Vagina (tissue), 2 donors: ENCODE measurements around the gene RAD51D. TPM values are rescaled to one million over a fixed set of nuclear protein-coding genes. Genes with fewer than 3 reads are reported as not detected.
"Not testable (repeated sequence)": the region's sequence is repeated elsewhere in the genome, so short reads cannot be mapped to it uniquely, and the experiment has no call there.

Experiments used
- DNase-seq, 2 donors: peaks; one replicate each; pipeline ENCODE4 v3.0.0-alpha.2; 2017; ENCODE audit errors: extremely low spot score in 2 of 2
- H3K27ac ChIP-seq: fragments of 200-600 bp; sonication (generic); one replicate; pipeline ENCODE4 v1.5.1; 2019
- H3K27me3 ChIP-seq: fragments of 200-600 bp; sonication (generic); one replicate; pipeline ENCODE4 v1.5.1; 2019
- H3K36me3 ChIP-seq, 2 donors: fragments of 200-600 bp; sonication (generic); one replicate each; pipeline ENCODE4 v1.5.1; 2017 to 2019
- H3K4me1 ChIP-seq: fragments of 200-600 bp; sonication (generic); one replicate; pipeline ENCODE4 v1.5.1; 2019
- H3K4me3 ChIP-seq, 2 donors: fragments of 200-600 bp; sonication (generic); 1 replicate in 1 of 2; 2 replicates in 1 of 2; pipeline ENCODE4 v1.5.1; 2016 to 2019
- H3K9me3 ChIP-seq: fragments of 200-600 bp; sonication (generic); one replicate; pipeline ENCODE4 v1.5.1; 2019
- POLR2A ChIP-seq, 2 donors: fragments of 450-650 bp; IDR thresholded peaks; one replicate each; pipeline ENCODE4 v1.6.1; 2017; ENCODE audit warnings: antibody characterized with exemption in 2 of 2, mild to moderate bottlenecking in 2 of 2, moderate library complexity in 2 of 2
- POLR2AphosphoS5 ChIP-seq, 2 donors: sonication (generic); formaldehyde crosslinking; IDR thresholded peaks; one replicate each; pipeline ENCODE4 v1.9.0; 2017; ENCODE audit warnings: antibody characterized with exemption in 2 of 2, mild to moderate bottlenecking in 2 of 2, low read depth in 1 of 2; ENCODE audit not compliant: insufficient read depth in 1 of 2
- intact Hi-C: fragments of 100-400 bp; cut with DNase I; formaldehyde crosslinking; loops from one replicate; pipeline ENCODE4 v1.15.1; 2023
- small RNA-seq: library from RNA; depleted of rRNA; stranded (forward); fragments of <200 nt; gene quantifications from one replicate; pipeline ENCODE3, GENCODE V24; 2016
- total RNA-seq: library from RNA; depleted of rRNA; stranded (reverse); fragments of >200 nt; gene quantifications from one replicate; pipeline ENCODE4 v1.2.3, GENCODE V29; 2016
- TF ChIP-seq, protein P1 (sequence below), 3 experiments: fragments of 450-650 bp in 2 of 3; fragments of 200-600 bp in 1 of 3; sonication (generic) in 1 of 3; IDR thresholded peaks; one replicate each; pipeline ENCODE4 v1.5.1; 2017 to 2019; ENCODE audit warnings: antibody characterized with exemption in 3 of 3, mild to moderate bottlenecking in 2 of 3, moderate library complexity in 2 of 3

RAD51D gene
- total RNA-seq, 1 donor from 2014 or later: 5.2 TPM

DNA sequence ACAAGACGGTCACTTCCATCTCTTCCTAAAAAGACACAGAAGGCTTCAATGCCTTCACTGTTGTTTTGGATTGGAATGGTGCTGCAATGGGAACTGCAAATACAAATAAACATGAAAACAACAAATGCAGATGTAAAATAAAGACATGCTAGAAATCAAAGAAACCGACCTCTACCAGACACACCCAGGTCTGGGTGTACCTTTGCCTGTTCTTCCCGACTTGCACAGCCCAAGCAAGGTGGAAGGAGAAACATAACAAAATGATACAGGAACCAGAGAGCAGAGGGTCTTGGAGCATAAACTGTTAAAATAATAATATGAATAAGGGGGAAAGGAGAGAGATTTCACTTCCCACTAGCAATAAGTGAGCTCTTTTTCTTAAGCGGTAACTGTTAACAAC lies 73.4 kb downstream of the RAD51D start:
- no peak overlapping the region for H3K4me3 ChIP-seq
- H3K27me3 ChIP-seq: no peaks in the 10 kb centered on the region
- H3K4me1 ChIP-seq: peaks cover 9% of the 10 kb centered on the region
- no peak for DNase-seq
- H3K36me3 ChIP-seq: no peaks in the 10 kb centered on the region
- H3K27ac ChIP-seq: no peak overlapping the region
- TF ChIP-seq, protein P1, sequence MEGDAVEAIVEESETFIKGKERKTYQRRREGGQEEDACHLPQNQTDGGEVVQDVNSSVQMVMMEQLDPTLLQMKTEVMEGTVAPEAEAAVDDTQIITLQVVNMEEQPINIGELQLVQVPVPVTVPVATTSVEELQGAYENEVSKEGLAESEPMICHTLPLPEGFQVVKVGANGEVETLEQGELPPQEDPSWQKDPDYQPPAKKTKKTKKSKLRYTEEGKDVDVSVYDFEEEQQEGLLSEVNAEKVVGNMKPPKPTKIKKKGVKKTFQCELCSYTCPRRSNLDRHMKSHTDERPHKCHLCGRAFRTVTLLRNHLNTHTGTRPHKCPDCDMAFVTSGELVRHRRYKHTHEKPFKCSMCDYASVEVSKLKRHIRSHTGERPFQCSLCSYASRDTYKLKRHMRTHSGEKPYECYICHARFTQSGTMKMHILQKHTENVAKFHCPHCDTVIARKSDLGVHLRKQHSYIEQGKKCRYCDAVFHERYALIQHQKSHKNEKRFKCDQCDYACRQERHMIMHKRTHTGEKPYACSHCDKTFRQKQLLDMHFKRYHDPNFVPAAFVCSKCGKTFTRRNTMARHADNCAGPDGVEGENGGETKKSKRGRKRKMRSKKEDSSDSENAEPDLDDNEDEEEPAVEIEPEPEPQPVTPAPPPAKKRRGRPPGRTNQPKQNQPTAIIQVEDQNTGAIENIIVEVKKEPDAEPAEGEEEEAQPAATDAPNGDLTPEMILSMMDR (IDR thresholded peaks at IDR 0.05): no peak
- TF ChIP-seq POLR2A (IDR thresholded peaks at IDR 0.05) (no peak), POLR2AphosphoS5 (IDR thresholded peaks at IDR 0.05; ENCODE audit: insufficient read depth in 1 of 2, low read depth in 1 of 2) (no peak)
- intact Hi-C loops: no loop called here
- H3K9me3 ChIP-seq: no peaks in the 10 kb centered on the region

DNA sequence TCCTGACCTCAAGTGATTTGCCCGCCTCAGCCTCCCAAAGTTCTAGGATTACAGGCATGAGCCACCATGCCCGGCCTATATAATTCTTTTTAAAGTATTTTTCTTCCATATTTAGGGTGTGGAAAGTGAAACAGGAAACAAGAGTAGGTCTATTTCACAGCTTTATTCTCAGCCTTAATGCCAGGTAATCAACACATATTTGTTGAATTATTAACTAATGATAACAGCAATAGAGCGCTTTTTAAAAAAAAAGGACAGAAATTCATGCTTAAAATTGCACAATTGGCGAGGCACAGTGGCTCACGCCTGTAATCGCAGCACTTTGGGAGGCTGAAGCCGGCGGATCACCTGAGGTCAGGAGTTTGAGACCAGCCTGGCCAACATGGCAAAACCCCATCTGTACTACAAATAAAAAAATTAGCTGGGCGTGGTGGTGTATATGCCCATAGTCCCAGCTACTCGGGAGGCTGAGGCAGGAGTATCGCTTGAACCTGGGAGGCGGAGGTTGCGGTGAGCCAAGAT lies 74.1 kb downstream of the RAD51D start:
- intact Hi-C loops, H3K4me3 ChIP-seq, H3K9me3 ChIP-seq, H3K27ac ChIP-seq, DNase-seq, H3K4me1 ChIP-seq, H3K36me3 ChIP-seq, H3K27me3 ChIP-seq: not testable (repeated sequence)

DNA sequence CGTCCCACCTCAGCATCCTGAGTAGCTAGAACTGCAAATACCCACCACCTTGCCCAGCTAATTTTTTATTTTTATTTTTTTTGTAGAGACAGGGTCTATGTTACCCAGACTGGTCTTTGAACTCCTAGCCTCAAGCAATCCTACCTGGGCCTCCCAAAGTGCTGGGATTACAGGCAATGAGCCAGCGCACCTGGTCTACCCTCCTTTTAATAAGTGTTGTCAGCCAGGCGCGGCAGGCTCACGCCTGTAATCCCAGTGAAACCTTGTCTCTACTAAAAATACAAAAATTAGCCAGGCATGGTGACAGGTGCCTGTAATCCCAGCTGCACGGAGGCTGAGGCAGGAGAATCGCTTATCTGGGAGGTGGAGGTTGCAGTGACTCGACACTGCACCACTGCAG lies 75.5 kb downstream of the RAD51D start:
- Histone ChIP-seq H3K27me3 (no peaks in the 10 kb centered on the region), H3K27ac (no peak overlapping the region), H3K4me3 (no peak overlapping the region), H3K36me3 (no peaks in the 10 kb centered on the region), H3K4me1 (no peaks in the 10 kb centered on the region), H3K9me3 (no peaks in the 10 kb centered on the region)
- DNase-seq: no peak
- intact Hi-C loops: no loop called here
- TF ChIP-seq POLR2AphosphoS5 (IDR thresholded peaks at IDR 0.05; ENCODE audit: insufficient read depth in 1 of 2, low read depth in 1 of 2): no peak
- TF ChIP-seq POLR2A (IDR thresholded peaks at IDR 0.05): no peak
- TF ChIP-seq, protein P1 (IDR thresholded peaks at IDR 0.05): no peak

Small RNA genes within 50 kb of the gene (small RNA-seq; reads per million reads assigned to genes)
- gene AC004223.1 (not detected), gene RNU6-840P (not detected)

Other genes with a start within 250 kb of the RAD51D start
- 1.7 TPM for gene CCT6B, start 158.4 kb downstream of the RAD51D start, total RNA-seq
- 7.6 TPM for gene ZNF830, start 158.3 kb downstream of the RAD51D start, total RNA-seq
- 30.0 TPM for gene LIG3, start 139.3 kb downstream of the RAD51D start, total RNA-seq
- gene RFFL, start 56.2 kb downstream of the RAD51D start, total RNA-seq: 25.3 TPM
- not detected for gene FNDC8, start 1.8 kb upstream of the RAD51D start, total RNA-seq
- 25.8 TPM for gene NLE1, start 22.4 kb upstream of the RAD51D start, total RNA-seq
- not detected for gene UNC45B, start 28.0 kb upstream of the RAD51D start, total RNA-seq
- not detected for gene SLC35G3, start 74.5 kb upstream of the RAD51D start, total RNA-seq
- 27.7 TPM for gene SLFN5, start 123.2 kb upstream of the RAD51D start, total RNA-seq